ENCODE results near the gene MAP2K6. TPM values are rescaled to one million over a fixed set of nuclear protein-coding genes. Genes with fewer than 3 reads are reported as not detected.

MAP2K6 gene
- total RNA-seq, result 39.3 and 41.0 TPM in 2 replicates

GRCh38 chr17:69414408-69415274 lies at the start of gene MAP2K6:
MAP2K6 (plus strand) TSS chr17:69414697; CDS start chr17:69414985, 288 bp downstream.

Other genes with a start within 250 kb of the MAP2K6 start
- gene ABCA10, start 185.9 kb upstream of the MAP2K6 start, total RNA-seq, result 5.0 and 8.4 TPM in 2 replicates
- gene ABCA5, start 87.6 kb upstream of the MAP2K6 start, total RNA-seq, result 52.0 and 62.8 TPM in 2 replicates